Natural killer cell (primary cell): ENCODE data around the gene ANK2. TPM values are rescaled to one million over a fixed set of nuclear protein-coding genes. Genes with fewer than 3 reads are reported as not detected.

Experiments used
- ATAC-seq, 3 donors: fragments of 150-1000 bp in 2 of 3; fragments of 200-7000 bp in 1 of 3; cut with Tn5 transposase; 1 replicate in 1 of 3; 2 replicates in 2 of 3; pipeline ENCODE4 v1.10.0; 2021; ENCODE audit warnings: mild to moderate bottlenecking in 2 of 3, moderate library complexity in 2 of 3
- DNase-seq, 2 donors: peaks; one replicate each; pipeline versions ENCODE4 v3.0.0 to v3.0.0-alpha.2; 2013 to 2021; ENCODE audit warnings: mixed read lengths in 1 of 2
- H3K27ac ChIP-seq: one replicate; pipeline ENCODE4 v1.5.1; 2013; ENCODE audit warnings: mild to moderate bottlenecking, low read length
- H3K27me3 ChIP-seq: one replicate; pipeline ENCODE4 v1.6.1; 2013; ENCODE audit warnings: low read length; ENCODE audit not compliant: control insufficient read depth, insufficient read depth
- H3K36me3 ChIP-seq: one replicate; pipeline ENCODE4 v1.6.1; 2013; ENCODE audit warnings: low read length; ENCODE audit not compliant: control insufficient read depth, insufficient read depth
- H3K4me1 ChIP-seq: one replicate; pipeline ENCODE4 v1.6.1; 2013; ENCODE audit warnings: low read length; ENCODE audit not compliant: control insufficient read depth, insufficient read depth
- H3K4me3 ChIP-seq: one replicate; pipeline ENCODE4 v1.5.1; 2013; ENCODE audit warnings: low read length
- H3K9me3 ChIP-seq: one replicate; pipeline ENCODE4 v1.6.1; 2013; ENCODE audit warnings: low read length; ENCODE audit not compliant: control insufficient read depth, insufficient read depth
- H3K27ac Mint-ChIP-seq, 2 donors: one replicate each; pipeline ENCODE4 v1.8.0; 2022; ENCODE audit warnings: mild to moderate bottlenecking in 2 of 2, mixed read lengths in 2 of 2, moderate library complexity in 1 of 2
- H3K27me3 Mint-ChIP-seq, 2 donors: one replicate each; pipeline ENCODE4 v1.8.0; 2022; ENCODE audit warnings: low read depth in 2 of 2, mixed read lengths in 2 of 2
- H3K36me3 Mint-ChIP-seq: one replicate; pipeline ENCODE4 v1.8.0; 2022; ENCODE audit warnings: mixed read lengths
- H3K4me1 Mint-ChIP-seq, 2 donors: one replicate each; pipeline ENCODE4 v1.8.0; 2022; ENCODE audit warnings: mixed read lengths in 2 of 2
- H3K4me3 Mint-ChIP-seq: one replicate; pipeline ENCODE4 v1.8.0; 2022; ENCODE audit warnings: mild to moderate bottlenecking, moderate library complexity, mixed read lengths
- H3K9me3 Mint-ChIP-seq, 2 donors: one replicate each; pipeline ENCODE4 v1.8.0; 2022; ENCODE audit warnings: mixed read lengths in 2 of 2
- CTCF ChIP-seq: fragments of 200-600 bp; IDR thresholded peaks from one replicate; pipeline ENCODE4 v1.8.0; 2022; ENCODE audit warnings: antibody characterized with exemption
- WGBS: methylation state at CpG from one replicate; pipeline ENCODE4 v1.1.7; 2013; ENCODE audit warnings: missing lambda C conversion rate; ENCODE audit not compliant: insufficient coverage; 5-methylcytosine and 5-hydroxymethylcytosine counted together
- intact Hi-C: fragments of 100-400 bp; cut with micrococcal nuclease; formaldehyde crosslinking; loops from one replicate; pipeline ENCODE4 v1.14.2; 2022
- total RNA-seq, 4 donors: library from RNA; stranded (reverse); fragments of 120-200 nt in 1 of 4; gene quantifications; one replicate each; pipeline versions ENCODE4 v1.2.3 to v1.2.4, GENCODE V29; 2013 to 2022

The ANK2 gene
- total RNA-seq, 3 donors from 2014 or later (not counting 1 experiment from before 2014, with no cell fraction given) = 0.05 TPM; not detected in 2

GRCh38 chr4:113288696-113289095, 239.2 kb downstream of the ANK2 start:
- no peaks in the 10 kb centered on the region for H3K36me3 ChIP-seq
- Mint-ChIP-seq H3K27me3 (peaks cover 0 to 8% of the 10 kb centered on the region in 2 donors), H3K9me3 (no peaks in the 10 kb centered on the region), H3K4me3 (no peak overlapping the region), H3K4me1 (no peaks in the 10 kb centered on the region), H3K27ac (no peak overlapping the region), H3K36me3 (no peaks in the 10 kb centered on the region)
- DNase-seq (no peak), ATAC-seq (no peak)
- H3K27me3 ChIP-seq = no peaks in the 10 kb centered on the region
- H3K4me3 ChIP-seq = no peak overlapping the region
- intact Hi-C loops = no loop called here
- no peaks in the 10 kb centered on the region for H3K4me1 ChIP-seq
- no peak overlapping the region for H3K27ac ChIP-seq
- no peak for TF ChIP-seq CTCF
- H3K9me3 ChIP-seq = no peaks in the 10 kb centered on the region
- 95% methylated on average over 4 of the region's 4 CpGs for WGBS

GRCh38 chr4:113289766-113290165, 240.3 kb downstream of the ANK2 start:
- peaks cover 0 to 8% of the 10 kb centered on the region in 2 donors for H3K27me3 Mint-ChIP-seq
- H3K4me1 ChIP-seq = no peaks in the 10 kb centered on the region
- no peak overlapping the region for H3K4me3 Mint-ChIP-seq
- H3K9me3 ChIP-seq = no peaks in the 10 kb centered on the region
- no peaks in the 10 kb centered on the region for H3K36me3 ChIP-seq
- no peaks in the 10 kb centered on the region for H3K4me1 Mint-ChIP-seq
- no peak overlapping the region for H3K27ac ChIP-seq
- intact Hi-C loops = no loop called here
- no peak for ATAC-seq
- H3K36me3 Mint-ChIP-seq = no peaks in the 10 kb centered on the region
- no peaks in the 10 kb centered on the region for H3K27me3 ChIP-seq
- H3K9me3 Mint-ChIP-seq = no peaks in the 10 kb centered on the region
- no peak for DNase-seq
- no peak for TF ChIP-seq CTCF
- H3K4me3 ChIP-seq = no peak overlapping the region
- H3K27ac Mint-ChIP-seq = no peak overlapping the region

GRCh38 chr4:113290666-113291065, 241.2 kb downstream of the ANK2 start:
- ATAC-seq (no peak), DNase-seq (no peak)
- Histone ChIP-seq H3K4me1 (no peaks in the 10 kb centered on the region), H3K27ac (no peak overlapping the region), H3K27me3 (no peaks in the 10 kb centered on the region), H3K36me3 (no peaks in the 10 kb centered on the region), H3K4me3 (no peak overlapping the region), H3K9me3 (no peaks in the 10 kb centered on the region)
- H3K9me3 Mint-ChIP-seq = no peaks in the 10 kb centered on the region
- intact Hi-C loops = no loop called here
- TF ChIP-seq CTCF = no peak
- H3K4me1 Mint-ChIP-seq = no peaks in the 10 kb centered on the region
- no peaks in the 10 kb centered on the region for H3K36me3 Mint-ChIP-seq
- 91% methylated on average over 1 of the region's 2 CpGs for WGBS
- peaks cover 0 to 8% of the 10 kb centered on the region in 2 donors for H3K27me3 Mint-ChIP-seq
- no peak overlapping the region for H3K27ac Mint-ChIP-seq
- H3K4me3 Mint-ChIP-seq = no peak overlapping the region

GRCh38 chr4:113292371-113293042, 243.1 kb downstream of the ANK2 start:
- ATAC-seq = no peak
- Mint-ChIP-seq H3K27ac (no peak overlapping the region), H3K4me1 (no peaks in the 10 kb centered on the region), H3K9me3 (no peaks in the 10 kb centered on the region), H3K4me3 (no peak overlapping the region), H3K27me3 (peaks cover 0 to 8% of the 10 kb centered on the region in 2 donors), H3K36me3 (no peaks in the 10 kb centered on the region)
- no peaks in the 10 kb centered on the region for H3K9me3 ChIP-seq
- intact Hi-C loops = no loop called here
- H3K27ac ChIP-seq = no peak overlapping the region
- H3K36me3 ChIP-seq = no peaks in the 10 kb centered on the region
- 88% methylated on average over 21 of the region's 21 CpGs for WGBS
- no peak overlapping the region for H3K4me3 ChIP-seq
- no peaks in the 10 kb centered on the region for H3K4me1 ChIP-seq
- TF ChIP-seq CTCF = no peak
- no peak for DNase-seq
- no peaks in the 10 kb centered on the region for H3K27me3 ChIP-seq
